SK-N-SH treated with all-trans-retinoic acid at 6 μM for 48 hours (cell line): ENCODE results near the gene ZCWPW2.

Source experiments
- ATAC-seq: fragments of 200-7000 bp; cut with Tn5 transposase; 3 replicates; pipeline ENCODE4 v1.9.1; 2020; ENCODE audit warnings: mild to moderate bottlenecking, moderate library complexity
- ARNTL ChIP-seq: fragments of 450-650 bp; formaldehyde crosslinking; IDR thresholded peaks from 2 replicates; pipeline ENCODE4 v1.5.0; 2020; ENCODE audit warnings: low read depth, mild to moderate bottlenecking, moderate library complexity, borderline replicate concordance
- BACH2 ChIP-seq: fragments of 250-450 bp; sonication (Bioruptor Pico); IDR thresholded peaks from 2 replicates; pipeline ENCODE4 v1.9.0; 2021; ENCODE audit warnings: mild to moderate bottlenecking, borderline replicate concordance
- CSDC2 ChIP-seq: fragments of 250-450 bp; sonication (Bioruptor Pico); IDR thresholded peaks from 2 replicates; pipeline ENCODE4 v1.5.0; 2020; ENCODE audit warnings: mild to moderate bottlenecking, moderate library complexity
- ESRRG ChIP-seq: fragments of 250-450 bp; sonication (Bioruptor Pico); IDR thresholded peaks from 2 replicates; pipeline ENCODE4 v1.6.1; 2021; ENCODE audit warnings: mild to moderate bottlenecking
- GLIS3 ChIP-seq: fragments of 250-450 bp; sonication (Bioruptor Pico); IDR thresholded peaks from 2 replicates; pipeline ENCODE4 v1.5.0; 2020; ENCODE audit warnings: mild to moderate bottlenecking, moderate library complexity
- ISL1 ChIP-seq: fragments of 250-450 bp; sonication (Bioruptor Pico); IDR thresholded peaks from 2 replicates; pipeline ENCODE4 v2.1.2; 2022; ENCODE audit warnings: mild to moderate bottlenecking, moderate library complexity
- OSR1 ChIP-seq: fragments of 250-450 bp; sonication (Bioruptor Pico); IDR thresholded peaks from 2 replicates; pipeline ENCODE4 v1.8.0; 2022; ENCODE audit warnings: moderate library complexity, mild to moderate bottlenecking, inconsistent platforms
- POU6F1 ChIP-seq: fragments of 250-450 bp; sonication (Bioruptor Pico); IDR thresholded peaks from 2 replicates; pipeline ENCODE4 v1.8.0; 2021; ENCODE audit warnings: low read depth, mild to moderate bottlenecking, moderate library complexity, borderline replicate concordance
- PPARA ChIP-seq: fragments of 250-450 bp; sonication (Bioruptor Pico); IDR thresholded peaks from 2 replicates; pipeline ENCODE4 v1.5.0; 2020; ENCODE audit warnings: mild to moderate bottlenecking, borderline replicate concordance
- RARB ChIP-seq: fragments of 250-450 bp; sonication (Bioruptor Pico); IDR thresholded peaks from 2 replicates; pipeline ENCODE4 v1.8.0; 2021; ENCODE audit warnings: mild to moderate bottlenecking, moderate library complexity
- SNAI2 ChIP-seq: fragments of 250-450 bp; sonication (Bioruptor Pico); IDR thresholded peaks from 2 replicates; pipeline ENCODE4 v1.5.0; 2020; ENCODE audit warnings: mild to moderate bottlenecking, moderate library complexity
- TCF4 ChIP-seq: fragments of 250-450 bp; sonication (Bioruptor Pico); IDR thresholded peaks from 2 replicates; pipeline ENCODE4 v1.8.0; 2021; ENCODE audit warnings: mild to moderate bottlenecking, moderate library complexity, borderline replicate concordance
- TOX ChIP-seq: fragments of 250-450 bp; sonication (Bioruptor Pico); IDR thresholded peaks from 2 replicates; pipeline ENCODE4 v1.8.0; 2021; ENCODE audit warnings: mild to moderate bottlenecking, moderate library complexity, borderline replicate concordance
- ZC3H10 ChIP-seq: fragments of 250-450 bp; sonication (Bioruptor Pico); IDR thresholded peaks from 2 replicates; pipeline ENCODE4 v1.5.1; 2021; ENCODE audit warnings: mild to moderate bottlenecking, moderate library complexity
- ZFP3 ChIP-seq: fragments of 250-450 bp; sonication (Bioruptor Pico); IDR thresholded peaks from 2 replicates; pipeline ENCODE4 v1.5.0; 2020; ENCODE audit warnings: mild to moderate bottlenecking, moderate library complexity
- ZFP30 ChIP-seq: fragments of 450-650 bp; formaldehyde crosslinking; IDR thresholded peaks from 2 replicates; pipeline ENCODE4 v1.5.0; 2022; ENCODE audit warnings: mild to moderate bottlenecking, moderate library complexity
- ZNF565 ChIP-seq: fragments of 450-650 bp; formaldehyde crosslinking; conservative IDR thresholded peaks from 2 replicates; pipeline ENCODE4 v1.5.0; 2020; ENCODE audit warnings: low read depth, mild to moderate bottlenecking, moderate library complexity
- ZNF8 ChIP-seq: fragments of 450-650 bp; formaldehyde crosslinking; IDR thresholded peaks from 2 replicates; pipeline ENCODE4 v1.5.0; 2020; ENCODE audit warnings: mild to moderate bottlenecking, moderate library complexity
- TF ChIP-seq, protein P1 (sequence below): fragments of 250-450 bp; sonication (Bioruptor Pico); IDR thresholded peaks from 2 replicates; pipeline ENCODE4 v1.5.1; 2020; ENCODE audit warnings: low read depth, mild to moderate bottlenecking, moderate library complexity
- TF ChIP-seq, protein P2 (sequence below): fragments of 250-450 bp; sonication (Bioruptor Pico); IDR thresholded peaks from 2 replicates; pipeline ENCODE4 v1.5.0; 2020; ENCODE audit warnings: mild to moderate bottlenecking, moderate library complexity
- TF ChIP-seq, protein P3 (sequence below): fragments of 250-450 bp; sonication (Bioruptor Pico); IDR thresholded peaks from 2 replicates; pipeline ENCODE4 v1.5.1; 2021; ENCODE audit warnings: mild to moderate bottlenecking, moderate library complexity

The ZCWPW2 gene

GRCh38 chr3:28386049-28386448, 37.5 kb downstream of the ZCWPW2 start:
- no peak for TF ChIP-seq ESRRG
- no peak for TF ChIP-seq BACH2 (CRISPR knock-in tag)
- no peak for TF ChIP-seq POU6F1 (CRISPR knock-in tag)
- TF ChIP-seq ARNTL (CRISPR knock-in tag), result no peak
- TF ChIP-seq PPARA, result no peak
- TF ChIP-seq OSR1 (CRISPR knock-in tag), result no peak
- TF ChIP-seq TCF4 (CRISPR knock-in tag), result no peak
- no peak for TF ChIP-seq ZFP30 (CRISPR knock-in tag)
- no peak for TF ChIP-seq ZNF8 (CRISPR knock-in tag)
- no peak for TF ChIP-seq ISL1 (CRISPR knock-in tag)
- TF ChIP-seq SNAI2, result no peak
- TF ChIP-seq, protein P1, sequence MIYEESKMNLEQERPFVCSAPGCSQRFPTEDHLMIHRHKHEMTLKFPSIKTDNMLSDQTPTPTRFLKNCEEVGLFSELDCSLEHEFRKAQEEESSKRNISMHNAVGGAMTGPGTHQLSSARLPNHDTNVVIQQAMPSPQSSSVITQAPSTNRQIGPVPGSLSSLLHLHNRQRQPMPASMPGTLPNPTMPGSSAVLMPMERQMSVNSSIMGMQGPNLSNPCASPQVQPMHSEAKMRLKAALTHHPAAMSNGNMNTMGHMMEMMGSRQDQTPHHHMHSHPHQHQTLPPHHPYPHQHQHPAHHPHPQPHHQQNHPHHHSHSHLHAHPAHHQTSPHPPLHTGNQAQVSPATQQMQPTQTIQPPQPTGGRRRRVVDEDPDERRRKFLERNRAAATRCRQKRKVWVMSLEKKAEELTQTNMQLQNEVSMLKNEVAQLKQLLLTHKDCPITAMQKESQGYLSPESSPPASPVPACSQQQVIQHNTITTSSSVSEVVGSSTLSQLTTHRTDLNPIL (CRISPR knock-in tag), result no peak
- no peak for TF ChIP-seq ZC3H10 (CRISPR knock-in tag)
- ATAC-seq, result no peak

- TF ChIP-seq RARB (CRISPR knock-in tag) (no peak), PPARA (no peak), GLIS3 (CRISPR knock-in tag) (no peak), SNAI2 (no peak), OSR1 (CRISPR knock-in tag) (no peak), ARNTL (CRISPR knock-in tag) (no peak), ZFP30 (CRISPR knock-in tag) (no peak), CSDC2 (no peak), BACH2 (CRISPR knock-in tag) (no peak), ZNF565 (CRISPR knock-in tag) (no peak), ZNF8 (CRISPR knock-in tag) (no peak), ISL1 (CRISPR knock-in tag) (no peak)
- TF ChIP-seq, protein P2, sequence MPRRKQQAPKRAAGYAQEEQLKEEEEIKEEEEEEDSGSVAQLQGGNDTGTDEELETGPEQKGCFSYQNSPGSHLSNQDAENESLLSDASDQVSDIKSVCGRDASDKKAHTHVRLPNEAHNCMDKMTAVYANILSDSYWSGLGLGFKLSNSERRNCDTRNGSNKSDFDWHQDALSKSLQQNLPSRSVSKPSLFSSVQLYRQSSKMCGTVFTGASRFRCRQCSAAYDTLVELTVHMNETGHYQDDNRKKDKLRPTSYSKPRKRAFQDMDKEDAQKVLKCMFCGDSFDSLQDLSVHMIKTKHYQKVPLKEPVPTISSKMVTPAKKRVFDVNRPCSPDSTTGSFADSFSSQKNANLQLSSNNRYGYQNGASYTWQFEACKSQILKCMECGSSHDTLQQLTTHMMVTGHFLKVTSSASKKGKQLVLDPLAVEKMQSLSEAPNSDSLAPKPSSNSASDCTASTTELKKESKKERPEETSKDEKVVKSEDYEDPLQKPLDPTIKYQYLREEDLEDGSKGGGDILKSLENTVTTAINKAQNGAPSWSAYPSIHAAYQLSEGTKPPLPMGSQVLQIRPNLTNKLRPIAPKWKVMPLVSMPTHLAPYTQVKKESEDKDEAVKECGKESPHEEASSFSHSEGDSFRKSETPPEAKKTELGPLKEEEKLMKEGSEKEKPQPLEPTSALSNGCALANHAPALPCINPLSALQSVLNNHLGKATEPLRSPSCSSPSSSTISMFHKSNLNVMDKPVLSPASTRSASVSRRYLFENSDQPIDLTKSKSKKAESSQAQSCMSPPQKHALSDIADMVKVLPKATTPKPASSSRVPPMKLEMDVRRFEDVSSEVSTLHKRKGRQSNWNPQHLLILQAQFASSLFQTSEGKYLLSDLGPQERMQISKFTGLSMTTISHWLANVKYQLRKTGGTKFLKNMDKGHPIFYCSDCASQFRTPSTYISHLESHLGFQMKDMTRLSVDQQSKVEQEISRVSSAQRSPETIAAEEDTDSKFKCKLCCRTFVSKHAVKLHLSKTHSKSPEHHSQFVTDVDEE (CRISPR knock-in tag), result no peak
- TF ChIP-seq, protein P3, sequence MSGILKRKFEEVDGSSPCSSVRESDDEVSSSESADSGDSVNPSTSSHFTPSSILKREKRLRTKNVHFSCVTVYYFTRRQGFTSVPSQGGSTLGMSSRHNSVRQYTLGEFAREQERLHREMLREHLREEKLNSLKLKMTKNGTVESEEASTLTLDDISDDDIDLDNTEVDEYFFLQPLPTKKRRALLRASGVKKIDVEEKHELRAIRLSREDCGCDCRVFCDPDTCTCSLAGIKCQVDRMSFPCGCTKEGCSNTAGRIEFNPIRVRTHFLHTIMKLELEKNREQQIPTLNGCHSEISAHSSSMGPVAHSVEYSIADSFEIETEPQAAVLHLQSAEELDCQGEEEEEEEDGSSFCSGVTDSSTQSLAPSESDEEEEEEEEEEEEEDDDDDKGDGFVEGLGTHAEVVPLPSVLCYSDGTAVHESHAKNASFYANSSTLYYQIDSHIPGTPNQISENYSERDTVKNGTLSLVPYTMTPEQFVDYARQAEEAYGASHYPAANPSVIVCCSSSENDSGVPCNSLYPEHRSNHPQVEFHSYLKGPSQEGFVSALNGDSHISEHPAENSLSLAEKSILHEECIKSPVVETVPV, result no peak
- TF ChIP-seq, protein P1 (CRISPR knock-in tag), result no peak
- TF ChIP-seq, all 23 proteins: peak for 0
- ATAC-seq, result no peak
Measured at GRCh38 chr3:28388978-28389377, 40.5 kb downstream of the ZCWPW2 start.

DNA sequence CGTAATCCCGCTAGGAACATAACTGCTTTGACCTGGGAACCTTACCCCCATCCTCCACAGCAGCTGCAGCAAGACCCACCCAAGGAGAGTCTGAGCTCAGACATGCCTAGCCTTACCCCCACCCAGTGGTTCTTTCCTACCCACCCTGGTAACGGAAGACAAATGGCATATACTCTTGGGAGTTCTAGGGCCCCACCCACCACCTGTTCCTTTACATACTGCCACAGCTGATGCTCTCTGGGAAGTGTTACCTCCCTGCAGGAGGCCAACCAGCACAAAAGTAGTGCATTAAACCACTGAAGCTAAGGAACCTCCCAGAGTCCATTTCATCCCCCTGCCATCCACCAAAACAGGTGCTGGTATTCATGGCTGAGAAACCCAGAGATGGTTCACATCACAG, 50.7 kb downstream of the ZCWPW2 start:
- no peak for ATAC-seq
- no peak for TF ChIP-seq TOX
- no peak for TF ChIP-seq BACH2 (CRISPR knock-in tag)
- no peak for TF ChIP-seq SNAI2
- no peak for TF ChIP-seq OSR1 (CRISPR knock-in tag)
- no peak for TF ChIP-seq ZFP30 (CRISPR knock-in tag)
- no peak for TF ChIP-seq POU6F1 (CRISPR knock-in tag)
- TF ChIP-seq ESRRG, result no peak
- TF ChIP-seq GLIS3 (CRISPR knock-in tag), result no peak
- TF ChIP-seq ZNF8 (CRISPR knock-in tag), result no peak
- TF ChIP-seq, protein P2 (CRISPR knock-in tag), result no peak
- TF ChIP-seq ZFP3 (CRISPR knock-in tag), result no peak
- TF ChIP-seq, protein P3, result no peak
- TF ChIP-seq CSDC2, result no peak
- TF ChIP-seq ISL1 (CRISPR knock-in tag), result no peak
- TF ChIP-seq TCF4 (CRISPR knock-in tag), result no peak
- TF ChIP-seq ZNF565 (CRISPR knock-in tag), result no peak
- no peak for TF ChIP-seq ARNTL (CRISPR knock-in tag)
